Fibroblast of lung (primary cell): Measurements from ENCODE around the gene FMNL2. TPM values are rescaled to one million over a fixed set of nuclear protein-coding genes. Genes with fewer than 3 reads are reported as not detected.
A peak's percentile ranks its signal among the peaks of the same experiment; 100 is the strongest.

Experiments
- DNase-seq, 2 donors: peaks; one replicate each; pipeline versions ENCODE4 v3.0.0 to v3.0.0-alpha.2; 2010; ENCODE audit warnings: low read depth in 2 of 2
- H2AFZ ChIP-seq: 2 replicates; pipeline ENCODE4 v1.5.1; 2012; ENCODE audit warnings: low read length, control low read depth, inconsistent platforms
- H3K27ac ChIP-seq: 2 replicates; pipeline ENCODE4 v1.5.1; 2011; ENCODE audit warnings: low read length, control low read depth; ENCODE audit not compliant: insufficient read depth
- H3K27me3 ChIP-seq: 2 replicates; pipeline ENCODE4 v1.5.1; 2011; ENCODE audit warnings: mild to moderate bottlenecking, low read length; ENCODE audit not compliant: control insufficient read depth, insufficient read depth
- H3K36me3 ChIP-seq: 2 replicates; pipeline ENCODE4 v1.5.1; 2011; ENCODE audit warnings: low read length; ENCODE audit not compliant: control insufficient read depth, insufficient read depth
- H3K4me1 ChIP-seq: 2 replicates; pipeline ENCODE4 v1.5.1; 2011; ENCODE audit warnings: low read length; ENCODE audit not compliant: control insufficient read depth, insufficient read depth; ENCODE audit errors: extremely low read depth
- H3K4me2 ChIP-seq: 2 replicates; pipeline ENCODE4 v1.5.1; 2011; ENCODE audit warnings: low read length, control low read depth; ENCODE audit not compliant: insufficient read depth; ENCODE audit errors: extremely low read depth
- H3K4me3 ChIP-seq, 4 experiments: fragments of 200-600 bp in 1 of 4; sonication (generic) in 1 of 4; replicated peaks in 1 of 4; 2 replicates each; pipeline ENCODE4 v1.5.1; 2011 to 2016; ENCODE audit warnings: low read length in 4 of 4, low read depth in 3 of 4, mild to moderate bottlenecking in 3 of 4, control low read depth in 2 of 4, inconsistent platforms in 1 of 4, mixed read lengths in 1 of 4; ENCODE audit not compliant: insufficient read depth in 1 of 4; ENCODE audit errors: control extremely low read depth in 1 of 4
- H3K79me2 ChIP-seq: 2 replicates; pipeline ENCODE4 v1.5.1; 2012; ENCODE audit warnings: mild to moderate bottlenecking, low read length, inconsistent platforms; ENCODE audit not compliant: control insufficient read depth, insufficient read depth
- H3K9ac ChIP-seq: 2 replicates; pipeline ENCODE4 v1.5.1; 2011; ENCODE audit warnings: mild to moderate bottlenecking, low read length, control low read depth; ENCODE audit not compliant: insufficient read depth
- H3K9me3 ChIP-seq: 2 replicates; pipeline ENCODE4 v1.5.1; 2012; ENCODE audit warnings: low read depth, low read length; ENCODE audit not compliant: control insufficient read depth, insufficient read depth
- H4K20me1 ChIP-seq: 2 replicates; pipeline ENCODE4 v1.5.1; 2011; ENCODE audit warnings: low read length; ENCODE audit not compliant: control insufficient read depth, insufficient read depth; ENCODE audit errors: extremely low read depth
- CTCF ChIP-seq, 2 donors: IDR thresholded peaks in 1 of 2; conservative IDR thresholded peaks in 1 of 2; 1 replicate in 1 of 2; 2 replicates in 1 of 2; pipeline ENCODE4 v1.5.1; 2011 to 2012; ENCODE audit warnings: low read length in 2 of 2, control low read depth in 1 of 2, inconsistent platforms in 1 of 2, low read depth in 1 of 2, mild to moderate bottlenecking in 1 of 2
- EZH2 ChIP-seq: IDR thresholded peaks from 2 replicates; pipeline ENCODE4 v1.5.1; 2012; ENCODE audit warnings: low read length, control low read depth, mild to moderate bottlenecking; ENCODE audit errors: missing control alignments
- polyA plus RNA-seq, 2 donors: library from polyadenylated mRNA; depleted of rRNA in 1 of 2; stranded (reverse) in 1 of 2; unstranded in 1 of 2; fragments of >200 nt; gene quantifications; 2 replicates each; pipeline ENCODE4 v1.2.1, GENCODE V29; 2011 to 2012; ENCODE audit warnings: missing spikeins in 1 of 2
- total RNA-seq: library from RNA; depleted of rRNA; stranded (reverse); fragments of >200 nt; gene quantifications from 2 replicates; pipeline ENCODE4 v1.2.1, GENCODE V29; 2014

Gene FMNL2
- total and polyA plus RNA-seq, 2 donors (not counting 1 experiment from before 2014, with no cell fraction given) = 12.0 to 30.2 TPM

- peak; percentile 35 to 58 for DNase-seq
- H3K9me3 ChIP-seq = no peaks in the 10 kb centered on the region
- H3K27ac ChIP-seq = peak overlapping the region; percentile 16
- H3K27me3 ChIP-seq = no peaks in the 10 kb centered on the region
- peak overlapping the region; percentile 96 for H3K4me2 ChIP-seq
- H3K36me3 ChIP-seq = no peaks in the 10 kb centered on the region
- peaks cover 16% of the 10 kb centered on the region for H3K79me2 ChIP-seq
- no peaks in the 10 kb centered on the region for H4K20me1 ChIP-seq
- H3K4me3 ChIP-seq = peak overlapping the region; percentile 25 to 45 (median 40)
- peaks cover 7% of the 10 kb centered on the region for H3K4me1 ChIP-seq
- peak overlapping the region; percentile 43 for H2AFZ ChIP-seq
- TF ChIP-seq CTCF (conservative IDR thresholded peaks at IDR 0.05 in 1 of 2, IDR thresholded peaks at IDR 0.05 in 1 of 2; ENCODE audit: low read depth in 1 of 2, low read length in 2 of 2) (no peak), EZH2 (no peak)
- H3K9ac ChIP-seq = no peak overlapping the region
Observed at GRCh38 chr2:152407204-152407721, 72.3 kb downstream of the FMNL2 start.

GRCh38 chr2:152407806-152408205 lies 72.8 kb downstream of the FMNL2 start:
- Histone ChIP-seq H4K20me1 (no peaks in the 10 kb centered on the region), H3K4me1 (peaks cover 7% of the 10 kb centered on the region), H3K4me2 (peak overlapping the region; percentile 96), H3K4me3 (no peak overlapping the region), H3K9me3 (no peaks in the 10 kb centered on the region), H3K36me3 (no peaks in the 10 kb centered on the region), H3K79me2 (peaks cover 13% of the 10 kb centered on the region), H2AFZ (no peak overlapping the region), H3K27ac (no peak overlapping the region), H3K9ac (no peak overlapping the region), H3K27me3 (no peaks in the 10 kb centered on the region)
- DNase-seq = no peak
- no peak for TF ChIP-seq EZH2
- TF ChIP-seq CTCF (conservative IDR thresholded peaks at IDR 0.05 in 1 of 2, IDR thresholded peaks at IDR 0.05 in 1 of 2; ENCODE audit: low read depth in 1 of 2, low read length in 2 of 2) = no peak

GRCh38 chr2:152408254-152408653 lies 73.3 kb downstream of the FMNL2 start:
- no peak overlapping the region for H3K4me2 ChIP-seq
- H3K36me3 ChIP-seq = no peaks in the 10 kb centered on the region
- H3K79me2 ChIP-seq = peaks cover 11% of the 10 kb centered on the region

More at GRCh38 chr2:152408254-152408653, 73.3 kb downstream of the FMNL2 start:
- Histone ChIP-seq H2AFZ (no peak overlapping the region), H3K27ac (no peak overlapping the region), H3K9me3 (no peaks in the 10 kb centered on the region), H3K4me1 (peaks cover 7% of the 10 kb centered on the region), H3K9ac (no peak overlapping the region), H3K4me3 (no peak overlapping the region), H4K20me1 (no peaks in the 10 kb centered on the region), H3K27me3 (no peaks in the 10 kb centered on the region)
- TF ChIP-seq EZH2 (no peak), CTCF (conservative IDR thresholded peaks at IDR 0.05 in 1 of 2, IDR thresholded peaks at IDR 0.05 in 1 of 2; ENCODE audit: low read depth in 1 of 2, low read length in 2 of 2) (no peak)
- DNase-seq = no peak
